ENCODE data around the gene HSPB1.

HSPB1 gene

DNA sequence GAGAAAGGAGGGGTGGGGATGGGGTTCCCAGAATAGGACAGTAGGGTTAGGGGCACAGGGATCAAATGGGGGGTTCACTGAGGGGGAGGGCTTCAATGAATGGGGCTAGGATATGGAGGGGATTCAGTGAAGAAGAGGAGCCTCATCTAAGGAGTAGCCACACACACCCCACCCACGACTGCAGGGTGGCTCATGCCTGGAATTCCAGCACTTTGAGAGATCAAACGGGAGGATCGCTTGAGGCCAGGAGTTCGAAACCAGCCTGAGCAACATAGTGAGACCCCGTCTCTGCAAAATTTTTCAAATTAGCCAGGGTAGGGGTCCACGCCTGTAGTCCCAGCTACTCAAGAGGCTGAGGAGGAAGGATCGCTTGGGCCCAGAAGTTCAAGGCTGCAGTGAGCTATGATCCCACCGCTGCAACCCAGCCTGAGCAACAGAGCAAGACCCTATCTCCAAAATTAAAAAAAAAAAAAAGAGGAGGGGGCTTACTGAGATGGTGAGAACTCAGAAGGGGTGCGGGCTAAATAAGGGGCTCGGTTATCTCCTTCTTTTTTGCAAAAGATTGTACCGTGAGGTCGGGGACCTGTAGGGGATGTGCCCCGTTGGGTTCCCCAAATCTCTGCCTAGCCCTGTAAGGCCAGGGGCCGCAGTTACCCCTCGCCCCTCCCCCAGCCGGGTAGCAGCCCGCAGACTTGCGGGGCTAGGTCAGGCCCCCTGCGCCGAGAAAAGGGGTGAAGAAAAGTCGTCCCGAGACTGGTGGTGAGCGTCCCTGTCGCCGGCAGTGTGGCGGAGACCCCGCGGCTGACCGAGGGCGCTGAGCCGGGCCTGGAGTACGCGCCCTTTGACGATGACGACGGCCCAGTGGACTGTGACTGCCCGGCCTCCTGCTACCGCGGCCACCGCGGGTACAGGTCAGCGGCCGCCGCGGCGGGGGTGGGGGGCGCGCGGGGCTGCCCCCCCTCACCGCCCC lies 43.1 kb upstream of the HSPB1 start:
- H3K9me3 ChIP-seq (ENCODE audit: control insufficient read depth, insufficient read depth, low read depth, low read length): no peaks in the 10 kb centered on the region
- ChIA-PET POLR2A (interaction anchor here (0.7 to 1.5 kb wide), 3 partner anchors 81 to 212 kb away, joined by 3 to 6 read pairs (median 4); partner anchors contain the start of genes MDH2 and STYXL1), CTCF (interaction anchor here (1.1 to 1.9 kb wide), 2 partner anchors 32 to 81 kb away, joined by 4 to 6 read pairs; no protein-coding TSS in a partner anchor)
- TF ChIP-seq, protein P1, sequence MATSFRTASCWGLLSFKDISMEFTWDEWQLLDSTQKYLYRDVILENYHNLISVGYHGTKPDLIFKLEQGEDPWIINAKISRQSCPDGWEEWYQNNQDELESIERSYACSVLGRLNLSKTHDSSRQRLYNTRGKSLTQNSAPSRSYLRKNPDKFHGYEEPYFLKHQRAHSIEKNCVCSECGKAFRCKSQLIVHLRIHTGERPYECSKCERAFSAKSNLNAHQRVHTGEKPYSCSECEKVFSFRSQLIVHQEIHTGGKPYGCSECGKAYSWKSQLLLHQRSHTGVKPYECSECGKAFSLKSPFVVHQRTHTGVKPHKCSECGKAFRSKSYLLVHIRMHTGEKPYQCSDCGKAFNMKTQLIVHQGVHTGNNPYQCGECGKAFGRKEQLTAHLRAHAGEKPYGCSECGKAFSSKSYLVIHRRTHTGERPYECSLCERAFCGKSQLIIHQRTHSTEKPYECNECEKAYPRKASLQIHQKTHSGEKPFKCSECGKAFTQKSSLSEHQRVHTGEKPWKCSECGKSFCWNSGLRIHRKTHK (tag by site-specific recombination; IDR thresholded peaks at IDR 0.05): no peak
- TF ChIP-seq, protein P2, sequence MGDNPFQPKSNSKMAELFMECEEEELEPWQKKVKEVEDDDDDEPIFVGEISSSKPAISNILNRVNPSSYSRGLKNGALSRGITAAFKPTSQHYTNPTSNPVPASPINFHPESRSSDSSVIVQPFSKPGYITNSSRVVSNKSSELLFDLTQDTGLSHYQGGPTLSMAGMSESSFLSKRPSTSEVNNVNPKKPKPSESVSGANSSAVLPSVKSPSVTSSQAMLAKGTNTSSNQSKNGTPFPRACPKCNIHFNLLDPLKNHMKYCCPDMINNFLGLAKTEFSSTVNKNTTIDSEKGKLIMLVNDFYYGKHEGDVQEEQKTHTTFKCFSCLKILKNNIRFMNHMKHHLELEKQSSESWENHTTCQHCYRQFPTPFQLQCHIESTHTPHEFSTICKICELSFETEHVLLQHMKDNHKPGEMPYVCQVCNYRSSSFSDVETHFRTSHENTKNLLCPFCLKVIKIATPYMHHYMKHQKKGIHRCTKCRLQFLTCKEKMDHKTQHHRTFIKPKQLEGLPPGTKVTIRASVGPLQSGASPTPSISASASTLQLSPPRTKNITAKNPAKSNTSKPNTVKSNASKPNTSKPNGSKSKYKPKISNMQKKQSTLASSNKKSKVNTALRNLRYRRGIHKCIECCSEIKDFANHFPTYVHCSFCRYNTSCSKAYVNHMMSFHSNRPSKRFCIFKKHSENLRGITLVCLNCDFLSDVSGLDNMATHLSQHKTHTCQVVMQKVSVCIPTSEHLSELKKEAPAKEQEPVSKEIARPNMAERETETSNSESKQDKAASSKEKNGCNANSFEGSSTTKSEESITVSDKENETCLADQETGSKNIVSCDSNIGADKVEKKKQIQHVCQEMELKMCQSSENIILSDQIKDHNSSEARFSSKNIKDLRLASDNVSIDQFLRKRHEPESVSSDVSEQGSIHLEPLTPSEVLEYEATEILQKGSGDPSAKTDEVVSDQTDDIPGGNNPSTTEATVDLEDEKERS (tag by site-specific recombination; IDR thresholded peaks at IDR 0.05): no peak
- TF ChIP-seq ZNF335 (tag by site-specific recombination; conservative IDR thresholded peaks at IDR 0.05) (peak; percentile 86), KLF10 (tag by site-specific recombination; IDR thresholded peaks at IDR 0.05) (no peak)
- TF ChIP-seq, protein P3, sequence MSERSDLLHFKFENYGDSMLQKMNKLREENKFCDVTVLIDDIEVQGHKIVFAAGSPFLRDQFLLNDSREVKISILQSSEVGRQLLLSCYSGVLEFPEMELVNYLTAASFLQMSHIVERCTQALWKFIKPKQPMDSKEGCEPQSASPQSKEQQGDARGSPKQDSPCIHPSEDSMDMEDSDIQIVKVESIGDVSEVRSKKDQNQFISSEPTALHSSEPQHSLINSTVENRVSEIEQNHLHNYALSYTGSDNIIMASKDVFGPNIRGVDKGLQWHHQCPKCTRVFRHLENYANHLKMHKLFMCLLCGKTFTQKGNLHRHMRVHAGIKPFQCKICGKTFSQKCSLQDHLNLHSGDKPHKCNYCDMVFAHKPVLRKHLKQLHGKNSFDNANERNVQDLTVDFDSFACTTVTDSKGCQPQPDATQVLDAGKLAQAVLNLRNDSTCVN (tag by site-specific recombination; optimal IDR thresholded peaks at IDR 0.05): peak; percentile 19
- H3K36me3 ChIP-seq (ENCODE audit: control insufficient read depth in 2 of 2, insufficient read depth in 1 of 2, low read length in 2 of 2): no peaks in the 10 kb centered on the region
- no peaks in the 10 kb centered on the region for H3K4me1 ChIP-seq (ENCODE audit: control insufficient read depth, insufficient read depth, low read length)
- H3K27ac ChIP-seq (ENCODE audit: extremely low read depth, low read depth, low read length): no peak overlapping the region
- peak overlapping the region; percentile 37 for H3K4me3 ChIP-seq (ENCODE audit: low read depth, low read length)

DNA sequence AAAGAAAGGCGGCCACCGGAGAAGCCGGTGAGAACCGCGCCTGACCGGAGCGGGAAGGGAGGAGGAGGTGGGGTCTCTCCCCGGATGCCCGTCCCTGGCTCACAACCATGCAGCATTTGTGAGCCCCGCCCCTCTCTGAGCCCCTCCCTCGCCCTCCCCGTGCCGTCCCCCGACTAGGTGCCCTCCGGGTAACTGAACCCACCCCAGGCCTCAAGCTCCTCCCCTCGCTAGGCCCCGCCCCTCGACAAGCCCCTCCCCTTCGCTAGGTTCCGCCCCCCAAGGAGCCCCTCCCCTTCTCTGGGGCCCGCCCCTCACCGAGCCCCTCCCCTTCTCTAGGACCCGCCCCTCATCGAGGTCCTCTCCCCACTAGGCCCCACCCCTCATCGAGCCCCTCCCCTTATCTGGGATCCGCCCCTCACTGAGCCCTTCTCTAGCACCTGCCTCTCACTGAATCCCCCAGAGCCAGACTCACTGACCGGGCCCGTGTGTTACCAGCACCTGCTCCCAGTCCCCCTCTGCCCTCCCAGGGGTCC lies 42.2 kb upstream of the HSPB1 start:
- CTCF ChIA-PET: interaction anchor here (1.9 kb wide), 1 partner anchor 82 kb away, joined by 4 read pairs; no protein-coding TSS in a partner anchor
- POLR2A ChIA-PET: interaction anchor here (0.6 to 1.5 kb wide), 7 partner anchors 29 to 212 kb away, joined by 3 to 6 read pairs (median 4); partner anchors contain the start of genes MDH2 and STYXL1
- Histone ChIP-seq H3K36me3 (ENCODE audit: control insufficient read depth in 2 of 2, insufficient read depth in 1 of 2, low read length in 2 of 2) (no peaks in the 10 kb centered on the region), H3K9me3 (ENCODE audit: control insufficient read depth, insufficient read depth, low read depth, low read length) (no peaks in the 10 kb centered on the region), H3K4me1 (ENCODE audit: control insufficient read depth, insufficient read depth, low read length) (no peaks in the 10 kb centered on the region), H3K4me3 (ENCODE audit: low read depth, low read length) (peak overlapping the region; percentile 37), H3K27ac (ENCODE audit: extremely low read depth, low read depth, low read length) (no peak overlapping the region)
- TF ChIP-seq SP2 (tag by site-specific recombination; IDR thresholded peaks at IDR 0.05): peak; percentile 65
- TF ChIP-seq, protein P4, sequence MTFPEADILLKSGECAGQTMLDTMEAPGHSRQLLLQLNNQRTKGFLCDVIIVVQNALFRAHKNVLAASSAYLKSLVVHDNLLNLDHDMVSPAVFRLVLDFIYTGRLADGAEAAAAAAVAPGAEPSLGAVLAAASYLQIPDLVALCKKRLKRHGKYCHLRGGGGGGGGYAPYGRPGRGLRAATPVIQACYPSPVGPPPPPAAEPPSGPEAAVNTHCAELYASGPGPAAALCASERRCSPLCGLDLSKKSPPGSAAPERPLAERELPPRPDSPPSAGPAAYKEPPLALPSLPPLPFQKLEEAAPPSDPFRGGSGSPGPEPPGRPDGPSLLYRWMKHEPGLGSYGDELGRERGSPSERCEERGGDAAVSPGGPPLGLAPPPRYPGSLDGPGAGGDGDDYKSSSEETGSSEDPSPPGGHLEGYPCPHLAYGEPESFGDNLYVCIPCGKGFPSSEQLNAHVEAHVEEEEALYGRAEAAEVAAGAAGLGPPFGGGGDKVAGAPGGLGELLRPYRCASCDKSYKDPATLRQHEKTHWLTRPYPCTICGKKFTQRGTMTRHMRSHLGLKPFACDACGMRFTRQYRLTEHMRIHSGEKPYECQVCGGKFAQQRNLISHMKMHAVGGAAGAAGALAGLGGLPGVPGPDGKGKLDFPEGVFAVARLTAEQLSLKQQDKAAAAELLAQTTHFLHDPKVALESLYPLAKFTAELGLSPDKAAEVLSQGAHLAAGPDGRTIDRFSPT (tag by site-specific recombination; IDR thresholded peaks at IDR 0.05): no peak
- no peak for TF ChIP-seq ZNF221 (tag by site-specific recombination; IDR thresholded peaks at IDR 0.05; ENCODE audit: borderline replicate concordance)
- TF ChIP-seq ZEB2 (tag by site-specific recombination; IDR thresholded peaks at IDR 0.05): no peak
- TF ChIP-seq, protein P5, sequence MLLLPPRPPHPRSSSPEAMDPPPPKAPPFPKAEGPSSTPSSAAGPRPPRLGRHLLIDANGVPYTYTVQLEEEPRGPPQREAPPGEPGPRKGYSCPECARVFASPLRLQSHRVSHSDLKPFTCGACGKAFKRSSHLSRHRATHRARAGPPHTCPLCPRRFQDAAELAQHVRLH (tag by site-specific recombination; IDR thresholded peaks at IDR 0.05): no peak
- TF ChIP-seq, protein P6, sequence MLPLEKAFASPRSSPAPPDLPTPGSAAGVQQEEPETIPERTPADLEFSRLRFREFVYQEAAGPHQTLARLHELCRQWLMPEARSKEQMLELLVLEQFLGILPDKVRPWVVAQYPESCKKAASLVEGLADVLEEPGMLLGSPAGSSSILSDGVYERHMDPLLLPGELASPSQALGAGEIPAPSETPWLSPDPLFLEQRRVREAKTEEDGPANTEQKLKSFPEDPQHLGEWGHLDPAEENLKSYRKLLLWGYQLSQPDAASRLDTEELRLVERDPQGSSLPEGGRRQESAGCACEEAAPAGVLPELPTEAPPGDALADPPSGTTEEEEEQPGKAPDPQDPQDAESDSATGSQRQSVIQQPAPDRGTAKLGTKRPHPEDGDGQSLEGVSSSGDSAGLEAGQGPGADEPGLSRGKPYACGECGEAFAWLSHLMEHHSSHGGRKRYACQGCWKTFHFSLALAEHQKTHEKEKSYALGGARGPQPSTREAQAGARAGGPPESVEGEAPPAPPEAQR (tag by site-specific recombination; IDR thresholded peaks at IDR 0.05): no peak
- TF ChIP-seq ZNF169 (tag by site-specific recombination; IDR thresholded peaks at IDR 0.05): no peak
- no peak for TF ChIP-seq ZNF433 (tag by site-specific recombination; IDR thresholded peaks at IDR 0.05; ENCODE audit: low read depth)
- peak; percentile 46 for TF ChIP-seq KLF9 (tag by site-specific recombination; IDR thresholded peaks at IDR 0.05; ENCODE audit: low read depth)
- no peak for TF ChIP-seq ZNF23 (tag by site-specific recombination; IDR thresholded peaks at IDR 0.05; ENCODE audit: borderline replicate concordance)
- TF ChIP-seq ZNF16 (tag by site-specific recombination; IDR thresholded peaks at IDR 0.05; ENCODE audit: low read depth): no peak
- TF ChIP-seq ZNF596 (tag by site-specific recombination; IDR thresholded peaks at IDR 0.05): no peak
- TF ChIP-seq ZNF266 (tag by site-specific recombination; IDR thresholded peaks at IDR 0.05; ENCODE audit: low read depth): no peak
